Astrocyte (in vitro differentiated cells and primary cell): Measurements from ENCODE around the gene NAA35. TPM values are rescaled to one million over a fixed set of nuclear protein-coding genes. Genes with fewer than 3 reads are reported as not detected.

Experiments
- DNase-seq: peaks from one replicate; pipeline ENCODE4 v3.0.0-alpha.2; 2010; ENCODE audit warnings: low read depth
- FAIRE-seq: peaks from 2 replicates; lab custom pipeline; 2011; peaks lifted over from hg19 to GRCh38; lab: Jason Lieb, UNC
- H2AFZ ChIP-seq: 2 replicates; pipeline ENCODE4 v1.6.0; 2012; ENCODE audit warnings: low read depth, low read length, inconsistent platforms
- H3K27ac ChIP-seq: 2 replicates; pipeline ENCODE4 v1.5.1; 2011; ENCODE audit warnings: low read depth, low read length, inconsistent platforms
- H3K27me3 ChIP-seq: 2 replicates; pipeline ENCODE4 v1.6.0; 2011; ENCODE audit warnings: low read length, inconsistent platforms; ENCODE audit not compliant: insufficient read depth
- H3K36me3 ChIP-seq: 2 replicates; pipeline ENCODE4 v1.5.1; 2011; ENCODE audit warnings: low read length, inconsistent platforms; ENCODE audit not compliant: insufficient read depth
- H3K4me1 ChIP-seq: 2 replicates; pipeline ENCODE4 v1.5.1; 2011; ENCODE audit warnings: low read length, inconsistent platforms; ENCODE audit not compliant: insufficient read depth
- H3K4me2 ChIP-seq: 2 replicates; pipeline ENCODE4 v1.6.0; 2012; ENCODE audit warnings: low read length, inconsistent platforms
- H3K4me3 ChIP-seq: 2 replicates; pipeline ENCODE4 v1.5.1; 2011; ENCODE audit warnings: low read depth, mild to moderate bottlenecking, low read length, inconsistent platforms; ENCODE audit not compliant: insufficient read depth
- H3K79me2 ChIP-seq: 2 replicates; pipeline ENCODE4 v1.6.0; 2012; ENCODE audit warnings: mild to moderate bottlenecking, low read length, inconsistent platforms; ENCODE audit not compliant: insufficient read depth
- H3K9ac ChIP-seq: 2 replicates; pipeline ENCODE4 v1.6.0; 2012; ENCODE audit warnings: mild to moderate bottlenecking, low read length, inconsistent platforms
- H3K9me3 ChIP-seq: 2 replicates; pipeline ENCODE4 v1.5.1; 2012; ENCODE audit warnings: low read depth, mild to moderate bottlenecking, low read length, inconsistent platforms; ENCODE audit not compliant: insufficient read depth
- H4K20me1 ChIP-seq: 2 replicates; pipeline ENCODE4 v1.6.0; 2012; ENCODE audit warnings: low read length, inconsistent platforms; ENCODE audit not compliant: insufficient read depth
- H3K27ac Mint-ChIP-seq: one replicate; pipeline ENCODE4 v1.8.0; 2021; ENCODE audit warnings: mild to moderate bottlenecking, mixed read lengths; ENCODE audit not compliant: unreplicated experiment
- H3K27me3 Mint-ChIP-seq: one replicate; pipeline ENCODE4 v1.8.0; 2021; ENCODE audit warnings: low read depth, mixed read lengths; ENCODE audit not compliant: unreplicated experiment
- H3K36me3 Mint-ChIP-seq: one replicate; pipeline ENCODE4 v1.8.0; 2021; ENCODE audit warnings: low read depth, mixed read lengths; ENCODE audit not compliant: unreplicated experiment
- H3K4me1 Mint-ChIP-seq: one replicate; pipeline ENCODE4 v1.8.0; 2021; ENCODE audit warnings: low read depth, mixed read lengths; ENCODE audit not compliant: unreplicated experiment
- H3K4me3 Mint-ChIP-seq: one replicate; pipeline ENCODE4 v1.8.0; 2021; ENCODE audit warnings: mild to moderate bottlenecking, moderate library complexity, mixed read lengths; ENCODE audit not compliant: unreplicated experiment
- H3K9me3 Mint-ChIP-seq: one replicate; pipeline ENCODE4 v1.8.0; 2021; ENCODE audit warnings: mild to moderate bottlenecking, mixed read lengths; ENCODE audit not compliant: unreplicated experiment
- EZH2 ChIP-seq: IDR thresholded peaks from 2 replicates; pipeline ENCODE4 v1.6.1; 2012; ENCODE audit warnings: mild to moderate bottlenecking, low read length, inconsistent platforms; ENCODE audit not compliant: insufficient read depth
- total RNA-seq: library from RNA; stranded (reverse); gene quantifications from 2 replicates; pipeline ENCODE4 v1.2.1, GENCODE V29; 2021
- TF ChIP-seq, protein P1 (sequence below): IDR thresholded peaks from 2 replicates; pipeline ENCODE4 v1.5.1; 2011; ENCODE audit warnings: low read depth, mild to moderate bottlenecking, inconsistent platforms, low read length, moderate library complexity; ENCODE audit not compliant: insufficient read depth

NAA35 gene
- total RNA-seq, 1 donor from 2014 or later = 31.4 TPM

DNA sequence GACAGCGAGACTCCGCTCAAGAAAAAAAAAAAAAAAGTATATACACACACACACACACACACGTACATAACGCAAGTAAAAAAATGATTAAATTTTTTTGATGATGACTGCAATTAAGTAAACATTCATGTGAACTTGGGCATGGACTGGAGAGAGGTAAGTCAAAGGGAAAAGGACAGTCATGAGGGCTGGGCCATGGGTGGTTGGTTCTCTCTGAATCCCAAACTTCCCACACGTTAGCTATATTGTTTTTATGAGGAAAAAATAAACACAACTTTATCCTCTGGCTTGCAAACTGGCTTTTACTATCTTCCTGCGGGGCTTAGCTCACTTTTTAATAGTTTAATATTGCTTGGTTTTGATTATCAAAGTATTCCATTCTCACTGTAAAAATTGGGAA lies 104.7 kb downstream of the NAA35 start:
- no peak overlapping the region for H3K27ac Mint-ChIP-seq
- Histone ChIP-seq H3K4me1 (no peaks in the 10 kb centered on the region), H2AFZ (no peak overlapping the region), H3K27ac (no peak overlapping the region), H3K27me3 (no peaks in the 10 kb centered on the region), H3K4me3 (no peak overlapping the region), H3K79me2 (no peaks in the 10 kb centered on the region), H3K9me3 (no peaks in the 10 kb centered on the region), H3K9ac (no peak overlapping the region), H3K4me2 (no peak overlapping the region), H3K36me3 (no peaks in the 10 kb centered on the region), H4K20me1 (no peaks in the 10 kb centered on the region)
- TF ChIP-seq, protein P1, sequence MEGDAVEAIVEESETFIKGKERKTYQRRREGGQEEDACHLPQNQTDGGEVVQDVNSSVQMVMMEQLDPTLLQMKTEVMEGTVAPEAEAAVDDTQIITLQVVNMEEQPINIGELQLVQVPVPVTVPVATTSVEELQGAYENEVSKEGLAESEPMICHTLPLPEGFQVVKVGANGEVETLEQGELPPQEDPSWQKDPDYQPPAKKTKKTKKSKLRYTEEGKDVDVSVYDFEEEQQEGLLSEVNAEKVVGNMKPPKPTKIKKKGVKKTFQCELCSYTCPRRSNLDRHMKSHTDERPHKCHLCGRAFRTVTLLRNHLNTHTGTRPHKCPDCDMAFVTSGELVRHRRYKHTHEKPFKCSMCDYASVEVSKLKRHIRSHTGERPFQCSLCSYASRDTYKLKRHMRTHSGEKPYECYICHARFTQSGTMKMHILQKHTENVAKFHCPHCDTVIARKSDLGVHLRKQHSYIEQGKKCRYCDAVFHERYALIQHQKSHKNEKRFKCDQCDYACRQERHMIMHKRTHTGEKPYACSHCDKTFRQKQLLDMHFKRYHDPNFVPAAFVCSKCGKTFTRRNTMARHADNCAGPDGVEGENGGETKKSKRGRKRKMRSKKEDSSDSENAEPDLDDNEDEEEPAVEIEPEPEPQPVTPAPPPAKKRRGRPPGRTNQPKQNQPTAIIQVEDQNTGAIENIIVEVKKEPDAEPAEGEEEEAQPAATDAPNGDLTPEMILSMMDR = no peak
- TF ChIP-seq EZH2 = no peak
- no peaks in the 10 kb centered on the region for H3K27me3 Mint-ChIP-seq
- H3K36me3 Mint-ChIP-seq = peaks cover 2% of the 10 kb centered on the region
- no peak overlapping the region for H3K4me3 Mint-ChIP-seq
- no peak for DNase-seq
- no peaks in the 10 kb centered on the region for H3K9me3 Mint-ChIP-seq
- no peak for FAIRE-seq
- no peaks in the 10 kb centered on the region for H3K4me1 Mint-ChIP-seq

DNA sequence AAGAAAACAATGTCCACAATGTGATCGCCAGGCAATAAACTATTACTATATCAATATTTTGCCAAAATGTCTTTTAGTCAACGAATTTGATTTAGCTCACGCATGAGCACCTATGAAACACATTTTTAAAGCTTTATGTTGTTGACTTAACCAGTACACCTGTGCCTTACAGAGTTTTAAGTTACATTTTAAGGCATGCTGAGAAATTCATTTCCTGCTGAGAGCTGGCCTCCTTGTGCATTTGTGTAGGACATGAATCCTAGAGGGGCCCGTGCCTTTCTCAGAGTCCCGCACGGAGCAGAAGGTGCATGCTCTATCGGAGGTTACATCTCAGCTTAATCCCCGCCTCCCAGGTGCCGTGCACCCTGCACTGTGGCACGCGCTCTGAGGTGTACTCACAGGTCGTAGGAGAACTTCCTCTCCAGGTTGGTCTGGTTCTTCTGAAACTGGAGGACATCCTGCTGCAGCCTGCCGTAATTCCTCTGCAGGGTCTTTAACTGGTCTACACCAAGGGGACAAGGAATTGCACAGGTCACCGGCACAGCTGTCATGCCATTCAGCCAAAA lies 105.2 kb downstream of the NAA35 start:
- Histone ChIP-seq H3K27ac (no peak overlapping the region), H3K79me2 (no peaks in the 10 kb centered on the region), H3K4me2 (no peak overlapping the region), H3K4me1 (no peaks in the 10 kb centered on the region), H3K9ac (no peak overlapping the region), H2AFZ (no peak overlapping the region), H4K20me1 (no peaks in the 10 kb centered on the region), H3K36me3 (no peaks in the 10 kb centered on the region), H3K9me3 (no peaks in the 10 kb centered on the region), H3K4me3 (no peak overlapping the region), H3K27me3 (no peaks in the 10 kb centered on the region)
- Mint-ChIP-seq H3K27ac (no peak overlapping the region), H3K4me3 (no peak overlapping the region), H3K27me3 (no peaks in the 10 kb centered on the region), H3K36me3 (peaks cover 2% of the 10 kb centered on the region), H3K9me3 (no peaks in the 10 kb centered on the region), H3K4me1 (no peaks in the 10 kb centered on the region)
- DNase-seq (no peak), FAIRE-seq (no peak)
- TF ChIP-seq, protein P1 = no peak
- no peak for TF ChIP-seq EZH2

DNA sequence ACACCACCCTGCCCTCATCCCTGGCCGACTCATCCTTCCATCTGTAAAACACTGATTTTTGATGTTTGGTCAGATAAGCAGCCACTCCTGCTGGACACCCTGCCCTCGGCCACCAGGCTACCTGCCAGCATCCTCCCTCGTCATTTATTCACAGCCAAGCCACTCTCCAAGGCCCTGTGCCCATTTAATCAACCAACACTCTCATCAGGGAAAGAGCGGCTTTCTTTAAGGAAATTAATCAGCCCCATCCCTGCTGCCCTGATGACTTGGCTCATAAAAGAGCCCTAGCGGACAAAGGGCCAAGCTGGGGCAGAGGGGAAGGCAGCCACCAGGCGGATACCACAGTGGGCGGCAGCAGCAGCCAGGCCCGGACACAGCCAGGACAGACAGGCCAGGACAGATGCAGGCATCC lies 106.0 kb downstream of the NAA35 start:
- H2AFZ ChIP-seq = no peak overlapping the region
- Mint-ChIP-seq H3K9me3 (no peaks in the 10 kb centered on the region), H3K27ac (no peak overlapping the region), H3K27me3 (no peaks in the 10 kb centered on the region), H3K36me3 (peaks cover 2% of the 10 kb centered on the region), H3K4me3 (no peak overlapping the region), H3K4me1 (no peaks in the 10 kb centered on the region)
- no peaks in the 10 kb centered on the region for H3K79me2 ChIP-seq
- DNase-seq (no peak), FAIRE-seq (no peak)
- H3K36me3 ChIP-seq = no peaks in the 10 kb centered on the region
- H3K9ac ChIP-seq = no peak overlapping the region
- no peak overlapping the region for H3K4me3 ChIP-seq
- no peak for TF ChIP-seq EZH2
- TF ChIP-seq, protein P1 = no peak
- H3K4me2 ChIP-seq = no peak overlapping the region
- no peaks in the 10 kb centered on the region for H3K9me3 ChIP-seq
- H3K4me1 ChIP-seq = no peaks in the 10 kb centered on the region
- no peak overlapping the region for H3K27ac ChIP-seq
- no peaks in the 10 kb centered on the region for H4K20me1 ChIP-seq
- H3K27me3 ChIP-seq = no peaks in the 10 kb centered on the region
